K562 (cell line): ENCODE results near the gene SLC31A1. TPM values are rescaled to one million over a fixed set of nuclear protein-coding genes. Genes with fewer than 3 reads are reported as not detected.
A peak's percentile ranks its signal among the peaks of the same experiment; 100 is the strongest.

ENCODE experiments used
- CC2D1A ChIP-seq: fragments of 450-650 bp; IDR thresholded peaks from 2 replicates; pipeline ENCODE4 v1.6.1; 2017; ENCODE audit warnings: mild to moderate bottlenecking
- CXXC5 ChIP-seq: fragments of 250-450 bp; sonication (Bioruptor Pico); IDR thresholded peaks from 2 replicates; pipeline ENCODE4 v1.8.0; 2022; ENCODE audit warnings: inconsistent platforms, mild to moderate bottlenecking, moderate library complexity
- EHMT2 ChIP-seq: fragments of 450-650 bp; IDR thresholded peaks from 2 replicates; pipeline ENCODE4 v1.6.1; 2018; ENCODE audit warnings: antibody characterized with exemption
- HMGN3 ChIP-seq: IDR thresholded peaks from 2 replicates; pipeline ENCODE4 v1.6.1; 2011; ENCODE audit warnings: borderline replicate concordance, low read depth, mild to moderate bottlenecking, mixed read lengths, low read length; ENCODE audit not compliant: insufficient read length; ENCODE audit errors: extremely low read depth
- MAFF ChIP-seq: IDR thresholded peaks from 2 replicates; pipeline ENCODE4 v1.6.1; 2012; ENCODE audit warnings: low read length, improper control_type of control experiment
- NEUROD1 ChIP-seq: fragments of 150-350 bp; IDR thresholded peaks from 2 replicates; pipeline ENCODE4 v1.6.1; 2014; ENCODE audit warnings: borderline replicate concordance, low read length, low read depth; ENCODE audit not compliant: partially characterized antibody
- NRF1 ChIP-seq, 2 experiments: fragments of 450-650 bp; IDR thresholded peaks in 1 of 2; conservative IDR thresholded peaks in 1 of 2; 2 replicates each; pipeline ENCODE4 v1.6.1; 2014; ENCODE audit warnings: mild to moderate bottlenecking in 2 of 2
- XRCC5 ChIP-seq: fragments of 200-400 bp; formaldehyde crosslinking; IDR thresholded peaks from 2 replicates; pipeline ENCODE4 v1.6.1; 2017; ENCODE audit warnings: low read depth, mild to moderate bottlenecking, low read length
- ZNF586 ChIP-seq: fragments of 450-650 bp; formaldehyde crosslinking; conservative IDR thresholded peaks from 2 replicates; pipeline ENCODE4 v1.4.0; 2020; ENCODE audit warnings: mild to moderate bottlenecking, moderate library complexity
- polyA plus RNA-seq, 8 experiments: library from polyadenylated mRNA; depleted of rRNA in 4 of 8; stranded (reverse) in 5 of 8; unstranded in 3 of 8; fragments of >200 nt; fragmentation: Nextera tagmentation in 2 of 8; fragmentation: Illumina TruSeq in 1 of 8; extraction: Ambion mirVana in 2 of 8; extraction: Trizol in 1 of 8; gene quantifications; 2 replicates each; pipeline versions ENCODE4 v1.2.1 to v1.2.3, GENCODE V29; 2011 to 2014; ENCODE audit warnings: inconsistent platforms in 1 of 8, missing spikeins in 1 of 8
- total RNA-seq, 7 experiments: library from RNA; depleted of rRNA in 6 of 7; stranded (reverse); fragments of >200 nt in 6 of 7; fragmentation: Illumina TruSeq in 2 of 7; extraction: Trizol in 2 of 7; gene quantifications; 2 replicates each; pipeline versions ENCODE4 v1.2.1 to v1.2.3, GENCODE V29; 2011 to 2021; ENCODE audit warnings: low replicate concordance in 1 of 7
- TF ChIP-seq, protein P1 (sequence below): fragments of 250-450 bp; sonication (Bioruptor Pico); IDR thresholded peaks from 2 replicates; pipeline ENCODE4 v1.4.0; 2020; ENCODE audit warnings: mild to moderate bottlenecking, moderate library complexity
- TF ChIP-seq, protein P2 (sequence below): fragments of 450-650 bp; IDR thresholded peaks from 2 replicates; pipeline ENCODE4 v1.6.1; 2017; ENCODE audit warnings: antibody characterized with exemption
- TF ChIP-seq, protein P3 (sequence below): sonication (generic); formaldehyde crosslinking; IDR thresholded peaks from 2 replicates; pipeline ENCODE4 v1.9.0; 2022; ENCODE audit warnings: mild to moderate bottlenecking, missing genetic modification reagents
- TF ChIP-seq, protein P4 (sequence below): fragments of 250-450 bp; sonication (Bioruptor Pico); IDR thresholded peaks from 2 replicates; pipeline ENCODE4 v1.8.0; 2022; ENCODE audit warnings: moderate library complexity, mild to moderate bottlenecking, inconsistent platforms
- TF ChIP-seq, protein P5 (sequence below): fragments of 450-650 bp; IDR thresholded peaks from 2 replicates; pipeline ENCODE4 v1.6.1; 2016; ENCODE audit warnings: borderline replicate concordance
- TF ChIP-seq, protein P6 (sequence below): fragments of 450-650 bp; formaldehyde crosslinking; IDR thresholded peaks from 2 replicates; pipeline ENCODE4 v1.4.0; 2020; ENCODE audit warnings: mild to moderate bottlenecking
- TF ChIP-seq, protein P7 (sequence below): fragments of 150-350 bp; conservative IDR thresholded peaks from 2 replicates; pipeline ENCODE4 v1.6.1; 2014; ENCODE audit warnings: low read length

Gene SLC31A1
- total and polyA plus RNA-seq, 9 of the 15 experiments (the other 6 are each of a cell fraction or from before 2014, with no cell fraction given), result 15.4 to 40.7 (median 25.9) TPM

DNA sequence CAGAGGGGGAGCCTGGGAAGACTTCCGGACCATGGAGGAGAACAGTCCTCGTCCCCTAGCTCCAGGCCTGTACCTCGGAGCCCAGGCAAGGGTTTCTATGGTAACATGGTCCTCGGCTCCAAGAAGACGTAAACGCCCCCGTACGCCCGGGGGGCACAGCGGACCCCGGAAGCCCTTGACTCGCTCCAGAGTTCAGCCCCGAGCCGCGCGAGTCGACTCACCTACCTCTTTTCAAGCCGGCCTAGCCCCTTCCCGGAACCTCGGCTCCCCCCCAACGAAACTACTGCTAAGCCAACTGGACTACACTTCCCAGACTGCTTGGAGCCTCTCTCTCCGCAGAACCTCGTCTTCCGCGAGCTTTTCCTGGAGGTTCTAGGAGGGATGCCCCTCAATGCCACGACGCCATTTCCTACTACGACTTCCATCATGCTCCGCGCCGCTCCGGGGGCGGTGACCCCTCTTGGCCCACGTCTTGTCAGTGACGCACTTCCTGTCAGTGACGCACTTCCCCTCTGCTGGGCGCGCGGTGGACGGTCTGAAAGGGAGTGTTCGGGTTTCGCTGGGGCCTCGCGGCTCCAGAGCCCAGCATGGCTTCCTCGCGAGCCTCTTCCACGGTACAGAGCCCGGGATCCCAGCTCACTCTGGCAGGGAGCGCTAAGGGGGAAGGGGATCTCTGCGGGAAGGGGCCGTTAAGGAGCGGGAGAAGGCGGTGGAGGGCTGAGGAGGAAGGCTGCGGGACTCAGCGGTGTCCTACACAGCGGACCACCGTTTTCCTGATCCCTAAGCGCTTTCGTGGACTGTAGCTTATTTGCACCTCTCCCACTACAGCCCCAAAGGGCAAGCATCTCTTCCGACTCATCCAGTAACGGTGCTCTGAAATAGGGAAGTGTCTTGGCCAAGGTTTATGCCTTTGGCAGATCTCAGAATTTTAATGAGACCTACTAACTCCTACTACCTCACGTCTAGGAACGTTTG is 54.1 kb downstream of the SLC31A1 start, which contains the start of the genes CDC26 and PRPF4 (continued):
- TF ChIP-seq, protein P1, sequence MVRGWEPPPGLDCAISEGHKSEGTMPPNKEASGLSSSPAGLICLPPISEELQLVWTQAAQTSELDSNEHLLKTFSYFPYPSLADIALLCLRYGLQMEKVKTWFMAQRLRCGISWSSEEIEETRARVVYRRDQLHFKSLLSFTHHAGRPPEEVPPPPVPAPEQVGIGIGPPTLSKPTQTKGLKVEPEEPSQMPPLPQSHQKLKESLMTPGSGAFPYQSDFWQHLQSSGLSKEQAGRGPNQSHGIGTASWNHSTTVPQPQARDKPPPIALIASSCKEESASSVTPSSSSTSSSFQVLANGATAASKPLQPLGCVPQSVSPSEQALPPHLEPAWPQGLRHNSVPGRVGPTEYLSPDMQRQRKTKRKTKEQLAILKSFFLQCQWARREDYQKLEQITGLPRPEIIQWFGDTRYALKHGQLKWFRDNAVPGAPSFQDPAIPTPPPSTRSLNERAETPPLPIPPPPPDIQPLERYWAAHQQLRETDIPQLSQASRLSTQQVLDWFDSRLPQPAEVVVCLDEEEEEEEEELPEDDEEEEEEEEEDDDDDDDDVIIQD (CRISPR knock-in tag), result no peak
- no peak for TF ChIP-seq HMGN3
- no peak for TF ChIP-seq EHMT2
- TF ChIP-seq, protein P2, sequence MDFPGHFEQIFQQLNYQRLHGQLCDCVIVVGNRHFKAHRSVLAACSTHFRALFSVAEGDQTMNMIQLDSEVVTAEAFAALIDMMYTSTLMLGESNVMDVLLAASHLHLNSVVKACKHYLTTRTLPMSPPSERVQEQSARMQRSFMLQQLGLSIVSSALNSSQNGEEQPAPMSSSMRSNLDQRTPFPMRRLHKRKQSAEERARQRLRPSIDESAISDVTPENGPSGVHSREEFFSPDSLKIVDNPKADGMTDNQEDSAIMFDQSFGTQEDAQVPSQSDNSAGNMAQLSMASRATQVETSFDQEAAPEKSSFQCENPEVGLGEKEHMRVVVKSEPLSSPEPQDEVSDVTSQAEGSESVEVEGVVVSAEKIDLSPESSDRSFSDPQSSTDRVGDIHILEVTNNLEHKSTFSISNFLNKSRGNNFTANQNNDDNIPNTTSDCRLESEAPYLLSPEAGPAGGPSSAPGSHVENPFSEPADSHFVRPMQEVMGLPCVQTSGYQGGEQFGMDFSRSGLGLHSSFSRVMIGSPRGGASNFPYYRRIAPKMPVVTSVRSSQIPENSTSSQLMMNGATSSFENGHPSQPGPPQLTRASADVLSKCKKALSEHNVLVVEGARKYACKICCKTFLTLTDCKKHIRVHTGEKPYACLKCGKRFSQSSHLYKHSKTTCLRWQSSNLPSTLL, result no peak
- TF ChIP-seq CXXC5 (CRISPR knock-in tag), result peak; percentile 88
- TF ChIP-seq NEUROD1, result peak; percentile 33
- peak; percentile 54; the same call in 1 of the 2 replicates for TF ChIP-seq XRCC5
- TF ChIP-seq CC2D1A, result no peak
- TF ChIP-seq NRF1 (conservative IDR thresholded peaks at IDR 0.05 in 1 of 2, IDR thresholded peaks at IDR 0.05 in 1 of 2), result peak; percentile 62 to 73
- TF ChIP-seq, protein P3, sequence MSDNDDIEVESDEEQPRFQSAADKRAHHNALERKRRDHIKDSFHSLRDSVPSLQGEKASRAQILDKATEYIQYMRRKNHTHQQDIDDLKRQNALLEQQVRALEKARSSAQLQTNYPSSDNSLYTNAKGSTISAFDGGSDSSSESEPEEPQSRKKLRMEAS (CRISPR knock-in tag), result peak; percentile 87
- no peak for TF ChIP-seq MAFF
- TF ChIP-seq, protein P4, sequence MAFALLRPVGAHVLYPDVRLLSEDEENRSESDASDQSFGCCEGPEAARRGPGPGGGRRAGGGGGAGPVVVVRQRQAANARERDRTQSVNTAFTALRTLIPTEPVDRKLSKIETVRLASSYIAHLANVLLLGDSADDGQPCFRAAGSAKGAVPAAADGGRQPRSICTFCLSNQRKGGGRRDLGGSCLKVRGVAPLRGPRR (CRISPR knock-in tag), result no peak
- TF ChIP-seq, protein P5, sequence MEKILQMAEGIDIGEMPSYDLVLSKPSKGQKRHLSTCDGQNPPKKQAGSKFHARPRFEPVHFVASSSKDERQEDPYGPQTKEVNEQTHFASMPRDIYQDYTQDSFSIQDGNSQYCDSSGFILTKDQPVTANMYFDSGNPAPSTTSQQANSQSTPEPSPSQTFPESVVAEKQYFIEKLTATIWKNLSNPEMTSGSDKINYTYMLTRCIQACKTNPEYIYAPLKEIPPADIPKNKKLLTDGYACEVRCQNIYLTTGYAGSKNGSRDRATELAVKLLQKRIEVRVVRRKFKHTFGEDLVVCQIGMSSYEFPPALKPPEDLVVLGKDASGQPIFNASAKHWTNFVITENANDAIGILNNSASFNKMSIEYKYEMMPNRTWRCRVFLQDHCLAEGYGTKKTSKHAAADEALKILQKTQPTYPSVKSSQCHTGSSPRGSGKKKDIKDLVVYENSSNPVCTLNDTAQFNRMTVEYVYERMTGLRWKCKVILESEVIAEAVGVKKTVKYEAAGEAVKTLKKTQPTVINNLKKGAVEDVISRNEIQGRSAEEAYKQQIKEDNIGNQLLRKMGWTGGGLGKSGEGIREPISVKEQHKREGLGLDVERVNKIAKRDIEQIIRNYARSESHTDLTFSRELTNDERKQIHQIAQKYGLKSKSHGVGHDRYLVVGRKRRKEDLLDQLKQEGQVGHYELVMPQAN, result peak; percentile 93
- TF ChIP-seq, protein P6, sequence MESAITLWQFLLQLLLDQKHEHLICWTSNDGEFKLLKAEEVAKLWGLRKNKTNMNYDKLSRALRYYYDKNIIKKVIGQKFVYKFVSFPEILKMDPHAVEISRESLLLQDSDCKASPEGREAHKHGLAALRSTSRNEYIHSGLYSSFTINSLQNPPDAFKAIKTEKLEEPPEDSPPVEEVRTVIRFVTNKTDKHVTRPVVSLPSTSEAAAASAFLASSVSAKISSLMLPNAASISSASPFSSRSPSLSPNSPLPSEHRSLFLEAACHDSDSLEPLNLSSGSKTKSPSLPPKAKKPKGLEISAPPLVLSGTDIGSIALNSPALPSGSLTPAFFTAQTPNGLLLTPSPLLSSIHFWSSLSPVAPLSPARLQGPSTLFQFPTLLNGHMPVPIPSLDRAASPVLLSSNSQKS, result no peak
- TF ChIP-seq ZNF586 (CRISPR knock-in tag), result no peak
- TF ChIP-seq, protein P7, sequence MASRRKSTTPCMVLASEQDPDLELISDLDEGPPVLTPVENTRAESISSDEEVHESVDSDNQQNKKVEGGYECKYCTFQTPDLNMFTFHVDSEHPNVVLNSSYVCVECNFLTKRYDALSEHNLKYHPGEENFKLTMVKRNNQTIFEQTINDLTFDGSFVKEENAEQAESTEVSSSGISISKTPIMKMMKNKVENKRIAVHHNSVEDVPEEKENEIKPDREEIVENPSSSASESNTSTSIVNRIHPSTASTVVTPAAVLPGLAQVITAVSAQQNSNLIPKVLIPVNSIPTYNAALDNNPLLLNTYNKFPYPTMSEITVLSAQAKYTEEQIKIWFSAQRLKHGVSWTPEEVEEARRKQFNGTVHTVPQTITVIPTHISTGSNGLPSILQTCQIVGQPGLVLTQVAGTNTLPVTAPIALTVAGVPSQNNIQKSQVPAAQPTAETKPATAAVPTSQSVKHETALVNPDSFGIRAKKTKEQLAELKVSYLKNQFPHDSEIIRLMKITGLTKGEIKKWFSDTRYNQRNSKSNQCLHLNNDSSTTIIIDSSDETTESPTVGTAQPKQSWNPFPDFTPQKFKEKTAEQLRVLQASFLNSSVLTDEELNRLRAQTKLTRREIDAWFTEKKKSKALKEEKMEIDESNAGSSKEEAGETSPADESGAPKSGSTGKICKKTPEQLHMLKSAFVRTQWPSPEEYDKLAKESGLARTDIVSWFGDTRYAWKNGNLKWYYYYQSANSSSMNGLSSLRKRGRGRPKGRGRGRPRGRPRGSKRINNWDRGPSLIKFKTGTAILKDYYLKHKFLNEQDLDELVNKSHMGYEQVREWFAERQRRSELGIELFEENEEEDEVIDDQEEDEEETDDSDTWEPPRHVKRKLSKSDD, result no peak
